ENCODE results near the gene GP1BB. TPM values are rescaled to one million over a fixed set of nuclear protein-coding genes. Genes with fewer than 3 reads are reported as not detected.

GP1BB gene
- total RNA-seq, 1 donor from 2014 or later = 5.7 TPM

DNA sequence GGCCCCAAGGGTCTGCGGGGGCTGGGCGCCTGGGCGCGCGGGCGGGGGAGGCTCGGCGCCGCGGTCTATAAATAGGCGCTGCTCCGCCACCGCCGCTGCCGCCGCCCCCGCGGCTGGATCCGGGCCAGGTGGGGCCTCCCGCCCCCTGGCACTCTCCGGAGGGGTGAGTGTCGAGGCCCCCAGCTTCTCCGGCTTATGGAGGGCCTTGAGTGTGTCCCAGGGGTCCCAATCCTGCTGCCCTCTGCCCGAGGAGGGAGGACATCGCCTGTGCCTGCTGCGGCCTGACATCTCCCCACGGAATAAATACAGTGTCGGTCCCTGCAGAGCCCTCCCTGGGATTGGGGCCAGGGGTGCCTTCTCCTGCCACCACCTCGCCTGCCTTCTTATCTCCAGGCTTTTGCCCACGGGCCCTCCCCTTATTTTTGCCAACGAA lies 4.3 kb upstream of the GP1BB start:
- Mint-ChIP-seq H3K9me3 (no peaks in the 10 kb centered on the region), H3K36me3 (peaks cover 17% of the 10 kb centered on the region), H3K27me3 (ENCODE audit: low read depth) (peaks cover 57% of the 10 kb centered on the region), H3K4me3 (peak overlapping the region; percentile 58), H3K27ac (no peak overlapping the region), H3K4me1 (peaks cover 18% of the 10 kb centered on the region)
- no peak for DNase-seq (ENCODE audit: low spot score in 2 of 2, unreplicated experiment in 2 of 2)
- TF ChIP-seq, protein P1, sequence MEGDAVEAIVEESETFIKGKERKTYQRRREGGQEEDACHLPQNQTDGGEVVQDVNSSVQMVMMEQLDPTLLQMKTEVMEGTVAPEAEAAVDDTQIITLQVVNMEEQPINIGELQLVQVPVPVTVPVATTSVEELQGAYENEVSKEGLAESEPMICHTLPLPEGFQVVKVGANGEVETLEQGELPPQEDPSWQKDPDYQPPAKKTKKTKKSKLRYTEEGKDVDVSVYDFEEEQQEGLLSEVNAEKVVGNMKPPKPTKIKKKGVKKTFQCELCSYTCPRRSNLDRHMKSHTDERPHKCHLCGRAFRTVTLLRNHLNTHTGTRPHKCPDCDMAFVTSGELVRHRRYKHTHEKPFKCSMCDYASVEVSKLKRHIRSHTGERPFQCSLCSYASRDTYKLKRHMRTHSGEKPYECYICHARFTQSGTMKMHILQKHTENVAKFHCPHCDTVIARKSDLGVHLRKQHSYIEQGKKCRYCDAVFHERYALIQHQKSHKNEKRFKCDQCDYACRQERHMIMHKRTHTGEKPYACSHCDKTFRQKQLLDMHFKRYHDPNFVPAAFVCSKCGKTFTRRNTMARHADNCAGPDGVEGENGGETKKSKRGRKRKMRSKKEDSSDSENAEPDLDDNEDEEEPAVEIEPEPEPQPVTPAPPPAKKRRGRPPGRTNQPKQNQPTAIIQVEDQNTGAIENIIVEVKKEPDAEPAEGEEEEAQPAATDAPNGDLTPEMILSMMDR (IDR thresholded peaks at IDR 0.05; ENCODE audit: unreplicated experiment) = no peak

DNA sequence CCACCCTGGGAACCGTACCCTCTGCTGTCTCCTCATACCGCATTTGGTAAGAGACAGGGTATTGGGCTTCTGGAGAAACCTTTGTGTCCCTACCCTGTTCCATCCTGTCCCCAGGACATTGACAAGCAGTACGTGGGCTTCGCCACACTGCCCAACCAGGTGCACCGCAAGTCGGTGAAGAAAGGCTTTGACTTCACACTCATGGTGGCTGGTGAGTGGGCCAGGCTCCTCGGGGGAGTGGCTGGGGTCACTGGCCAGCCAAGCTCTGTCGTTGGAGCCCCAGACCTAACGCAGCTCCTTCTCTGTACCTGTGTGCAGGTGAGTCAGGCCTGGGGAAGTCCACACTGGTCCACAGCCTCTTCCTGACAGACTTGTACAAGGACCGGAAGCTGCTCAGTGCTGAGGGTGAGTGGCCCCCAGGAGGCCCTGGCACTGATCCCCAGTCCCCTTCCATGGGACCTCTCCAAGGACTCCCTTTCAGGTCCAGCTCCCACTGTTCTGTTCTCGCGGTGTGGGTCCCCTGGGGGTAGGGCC lies 3.8 kb upstream of the GP1BB start:
- peak overlapping the region; percentile 58 for H3K4me3 Mint-ChIP-seq
- peaks cover 19% of the 10 kb centered on the region for H3K4me1 Mint-ChIP-seq
- DNase-seq (ENCODE audit: low spot score in 2 of 2, unreplicated experiment in 2 of 2) = no peak
- peaks cover 17% of the 10 kb centered on the region for H3K36me3 Mint-ChIP-seq
- peaks cover 60% of the 10 kb centered on the region for H3K27me3 Mint-ChIP-seq (ENCODE audit: low read depth)
- H3K9me3 Mint-ChIP-seq = no peaks in the 10 kb centered on the region
- TF ChIP-seq, protein P1 (IDR thresholded peaks at IDR 0.05; ENCODE audit: unreplicated experiment) = no peak
- H3K27ac Mint-ChIP-seq = no peak overlapping the region

DNA sequence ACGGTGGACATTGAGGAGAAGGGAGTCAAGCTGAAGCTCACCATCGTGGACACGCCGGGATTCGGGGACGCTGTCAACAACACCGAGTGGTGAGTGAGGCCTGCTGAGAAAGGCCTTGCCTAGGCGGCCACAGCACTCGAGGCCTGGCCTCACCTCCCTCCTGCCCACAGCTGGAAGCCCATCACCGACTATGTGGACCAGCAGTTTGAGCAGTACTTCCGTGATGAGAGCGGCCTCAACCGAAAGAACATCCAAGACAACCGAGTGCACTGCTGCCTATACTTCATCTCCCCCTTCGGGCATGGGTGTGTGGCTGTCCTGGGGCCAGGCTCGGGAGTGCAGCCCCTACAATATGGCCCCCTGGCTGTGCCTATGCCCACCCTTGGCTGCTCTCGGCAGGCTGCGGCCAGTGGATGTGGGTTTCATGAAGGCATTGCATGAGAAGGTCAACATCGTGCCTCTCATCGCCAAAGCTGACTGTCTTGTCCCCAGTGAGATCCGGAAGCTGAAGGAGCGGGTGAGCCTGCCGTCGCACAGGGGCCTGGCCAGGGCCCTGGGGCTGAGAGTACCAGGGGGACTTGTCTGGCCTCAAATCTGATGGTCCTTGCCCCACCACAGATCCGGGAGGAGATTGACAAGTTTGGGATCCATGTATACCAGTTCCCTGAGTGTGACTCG lies 3.0 kb upstream of the GP1BB start:
- H3K27me3 Mint-ChIP-seq (ENCODE audit: low read depth) = peaks cover 68% of the 10 kb centered on the region
- H3K9me3 Mint-ChIP-seq = no peaks in the 10 kb centered on the region
- H3K36me3 Mint-ChIP-seq = peaks cover 17% of the 10 kb centered on the region
- DNase-seq (ENCODE audit: low spot score in 2 of 2, unreplicated experiment in 2 of 2) = no peak
- H3K4me3 Mint-ChIP-seq = no peak overlapping the region
- TF ChIP-seq, protein P1 (IDR thresholded peaks at IDR 0.05; ENCODE audit: unreplicated experiment) = no peak
- H3K4me1 Mint-ChIP-seq = peaks cover 19% of the 10 kb centered on the region
- H3K27ac Mint-ChIP-seq = no peak overlapping the region

DNA sequence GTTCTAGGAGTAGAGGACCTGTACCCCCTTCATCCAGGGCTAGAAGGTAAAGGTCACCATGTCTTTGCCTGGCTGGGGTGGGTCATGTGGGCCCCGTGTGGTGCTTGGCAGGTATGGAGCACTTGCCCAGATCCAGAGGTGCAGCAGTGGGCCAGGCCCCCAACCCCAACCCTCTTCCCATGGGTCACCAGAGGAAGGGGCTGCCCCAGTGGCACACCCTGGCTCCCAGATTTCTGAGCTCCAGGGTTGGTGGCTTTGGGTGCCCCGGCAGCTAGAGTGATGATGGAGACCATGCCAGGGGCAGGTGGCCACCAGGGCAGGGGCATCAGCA lies 2.4 kb upstream of the GP1BB start:
- H3K27ac Mint-ChIP-seq = no peak overlapping the region
- peaks cover 19% of the 10 kb centered on the region for H3K4me1 Mint-ChIP-seq
- TF ChIP-seq, protein P1 (IDR thresholded peaks at IDR 0.05; ENCODE audit: unreplicated experiment) = no peak
- no peaks in the 10 kb centered on the region for H3K9me3 Mint-ChIP-seq
- no peak overlapping the region for H3K4me3 Mint-ChIP-seq
- H3K27me3 Mint-ChIP-seq (ENCODE audit: low read depth) = peaks cover 72% of the 10 kb centered on the region
- no peak for DNase-seq (ENCODE audit: low spot score in 2 of 2, unreplicated experiment in 2 of 2)
- peaks cover 17% of the 10 kb centered on the region for H3K36me3 Mint-ChIP-seq

DNA sequence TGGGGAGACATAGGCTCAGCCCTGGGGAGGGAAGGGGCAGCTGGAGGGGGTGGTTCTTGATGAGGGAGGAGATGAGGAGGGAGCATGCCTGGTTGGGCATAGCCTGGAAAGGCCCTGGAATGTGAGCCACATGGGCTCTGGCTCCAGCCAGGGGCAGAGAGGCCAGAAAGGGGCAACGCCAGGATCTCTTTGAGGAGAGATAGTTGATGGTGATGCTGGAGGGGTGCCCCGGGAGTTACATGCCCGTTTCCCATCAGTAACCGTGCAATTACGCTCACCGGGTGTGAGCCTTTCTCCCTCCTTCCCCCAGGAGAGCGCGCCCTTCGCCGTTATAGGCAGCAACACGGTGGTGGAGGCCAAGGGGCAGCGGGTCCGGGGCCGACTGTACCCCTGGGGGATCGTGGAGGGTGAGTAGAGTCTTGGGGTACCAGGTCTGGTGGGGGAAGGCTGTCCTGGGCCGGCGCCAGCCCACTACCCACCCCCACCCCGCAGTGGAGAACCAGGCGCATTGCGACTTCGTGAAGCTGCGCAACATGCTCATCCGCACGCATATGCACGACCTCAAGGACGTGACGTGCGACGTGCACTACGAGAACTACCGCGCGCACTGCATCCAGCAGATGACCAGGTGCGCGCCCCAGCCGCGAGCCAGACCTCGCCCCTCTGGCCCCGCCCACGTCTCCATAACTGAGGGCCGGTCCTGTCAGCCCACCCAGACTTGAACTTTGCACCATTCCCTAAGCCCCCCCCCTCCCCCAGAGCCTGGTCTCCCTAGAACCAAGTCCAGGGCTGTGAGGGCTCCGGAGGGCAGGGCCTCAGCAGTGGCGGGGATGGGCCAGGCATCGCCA lies 1.8 kb upstream of the GP1BB start:
- DNase-seq (ENCODE audit: low spot score in 2 of 2, unreplicated experiment in 2 of 2) = no peak
- Mint-ChIP-seq H3K9me3 (no peaks in the 10 kb centered on the region), H3K4me1 (peaks cover 19% of the 10 kb centered on the region), H3K27ac (no peak overlapping the region), H3K36me3 (peaks cover 17% of the 10 kb centered on the region), H3K4me3 (no peak overlapping the region), H3K27me3 (ENCODE audit: low read depth) (peaks cover 73% of the 10 kb centered on the region)
- TF ChIP-seq, protein P1 (IDR thresholded peaks at IDR 0.05; ENCODE audit: unreplicated experiment) = no peak

All from mesothelial cell of epicardium (in vitro differentiated cells).